ENCODE measurements around the gene RPS24. TPM values are rescaled to one million over a fixed set of nuclear protein-coding genes. Genes with fewer than 3 reads are reported as not detected.
A peak's percentile ranks its signal among the peaks of the same experiment; 100 is the strongest.

The RPS24 gene
- total RNA-seq (2021) (1,384 and 1,553 TPM in 2 replicates), Bru-seq, nascent RNA (percentile 98 among the genes with signal in this experiment), BruChase-seq, experiment 1, labeled RNA remaining after a 2-hour chase (percentile 95 among the genes with signal in this experiment), BruChase-seq, experiment 2, labeled RNA remaining after a 6-hour chase (percentile 95 among the genes with signal in this experiment)
- long read RNA-seq, transcript RPS24-214 (5 exons, 634 nt) = major isoform, 196 of 271 reads
- long read RNA-seq, partial matches to known transcripts = 70 of 271 reads
- long read RNA-seq, other reads (novel, unspliced or antisense) = 1 of 271 reads

- H3K27ac ChIP-seq (ENCODE audit: low read depth, low read length, poor library complexity, severe bottlenecking) = peak within 1 kb of the TSS; percentile 82
- peaks cover 40% of the 10 kb centered on the region for H3K36me3 ChIP-seq (ENCODE audit: insufficient read depth, low read length, poor library complexity, severe bottlenecking)
- H3K4me3 ChIP-seq (ENCODE audit: low read depth, low read length, poor library complexity, severe bottlenecking) = peak within 1 kb of the TSS; percentile 81
- no TSS peak for BruUV-seq (replicated peaks)
- ChIA-PET CTCF (no interaction called here), POLR2A (ENCODE audit: low non-redundant PET) (interaction anchor here (0.6 kb wide), 2 partner anchors 17 to 98 kb away, joined by 3 to 4 read pairs; no protein-coding TSS in a partner anchor)
- peak; percentile 98 for DNase-seq (ENCODE audit: low spot score)
- TF ChIP-seq CTCF (conservative IDR thresholded peaks at IDR 0.05; ENCODE audit: low read depth, low read length) (no peak), EZH2 (IDR thresholded peaks at IDR 0.05; ENCODE audit: borderline replicate concordance, low read depth, low read length, poor library complexity, severe bottlenecking) (no peak)
- no peaks in the 10 kb centered on the region for H3K27me3 ChIP-seq (replicated peaks; ENCODE audit: insufficient read depth, low read depth, low read length, poor library complexity)
- H3K4me1 ChIP-seq (ENCODE audit: insufficient read depth, low read length, poor library complexity, severe bottlenecking) = peaks cover 41% of the 10 kb centered on the region
- intact Hi-C loops (cut with micrococcal nuclease; ENCODE audit: unreplicated experiment) = no loop called here
- H3K9me3 ChIP-seq (ENCODE audit: low read depth, low read length, poor library complexity, severe bottlenecking) = no peaks in the 10 kb centered on the region
Measured at GRCh38 chr10:78033637-78034470, at the start of gene RPS24. TSS of gene RPS24 (plus strand) at chr10:78033863. CDS start at chr10:78033902, 39 bp downstream.

GRCh38 chr10:77984986-77985385 is 48.7 kb upstream of the RPS24 start:
- intact Hi-C loops (cut with micrococcal nuclease; ENCODE audit: unreplicated experiment) = loop anchor here (2.0 kb wide), 1 partner anchor 138 kb away; no protein-coding TSS in a partner anchor
- ChIA-PET POLR2A (ENCODE audit: low non-redundant PET) (no interaction called here), CTCF (no interaction called here)
- Histone ChIP-seq H3K27me3 (replicated peaks; ENCODE audit: insufficient read depth, low read depth, low read length, poor library complexity) (no peaks in the 10 kb centered on the region), H3K36me3 (ENCODE audit: insufficient read depth, low read length, poor library complexity, severe bottlenecking) (peaks cover 70% of the 10 kb centered on the region), H3K27ac (ENCODE audit: low read depth, low read length, poor library complexity, severe bottlenecking) (no peak overlapping the region), H3K4me1 (ENCODE audit: insufficient read depth, low read length, poor library complexity, severe bottlenecking) (peaks cover 29% of the 10 kb centered on the region), H3K9me3 (ENCODE audit: low read depth, low read length, poor library complexity, severe bottlenecking) (no peaks in the 10 kb centered on the region), H3K4me3 (ENCODE audit: low read depth, low read length, poor library complexity, severe bottlenecking) (no peak overlapping the region)
- TF ChIP-seq CTCF (conservative IDR thresholded peaks at IDR 0.05; ENCODE audit: low read depth, low read length) = no peak
- no peak for TF ChIP-seq EZH2 (IDR thresholded peaks at IDR 0.05; ENCODE audit: borderline replicate concordance, low read depth, low read length, poor library complexity, severe bottlenecking)
- DNase-seq (ENCODE audit: low spot score) = no peak
- BruUV-seq (replicated peaks) = no TSS peak

GRCh38 chr10:77987671-77988255 is 45.9 kb upstream of the RPS24 start:
- H3K36me3 ChIP-seq (ENCODE audit: insufficient read depth, low read length, poor library complexity, severe bottlenecking) = peaks cover 70% of the 10 kb centered on the region
- no peaks in the 10 kb centered on the region for H3K9me3 ChIP-seq (ENCODE audit: low read depth, low read length, poor library complexity, severe bottlenecking)
- POLR2A ChIA-PET (ENCODE audit: low non-redundant PET) = no interaction called here
- H3K27ac ChIP-seq (ENCODE audit: low read depth, low read length, poor library complexity, severe bottlenecking) = no peak overlapping the region
- DNase-seq (ENCODE audit: low spot score) = no peak
- no peaks in the 10 kb centered on the region for H3K27me3 ChIP-seq (replicated peaks; ENCODE audit: insufficient read depth, low read depth, low read length, poor library complexity)
- peaks cover 29% of the 10 kb centered on the region for H3K4me1 ChIP-seq (ENCODE audit: insufficient read depth, low read length, poor library complexity, severe bottlenecking)
- no TSS peak for BruUV-seq (replicated peaks)
- no peak overlapping the region for H3K4me3 ChIP-seq (ENCODE audit: low read depth, low read length, poor library complexity, severe bottlenecking)
- TF ChIP-seq EZH2 (IDR thresholded peaks at IDR 0.05; ENCODE audit: borderline replicate concordance, low read depth, low read length, poor library complexity, severe bottlenecking) (no peak), CTCF (conservative IDR thresholded peaks at IDR 0.05; ENCODE audit: low read depth, low read length) (no peak)
- CTCF ChIA-PET = no interaction called here
- intact Hi-C loops (cut with micrococcal nuclease; ENCODE audit: unreplicated experiment) = no loop called here

All from A673 (cell line).